Common myeloid progenitor, CD34-positive (primary cell): ENCODE measurements around the gene PBRM1.

Experiments used
- CTCF ChIA-PET: fragments of 350-600 bp; sonication (Branson Sonifier 250); formaldehyde crosslinking; loops from one replicate; lab custom pipeline; 2021; ENCODE audit warnings: antibody characterized with exemption; lab: Charles Lee
- POLR2A ChIA-PET: fragments of 350-600 bp; sonication (Branson Sonifier 250); formaldehyde crosslinking; loops from one replicate; lab custom pipeline; 2021; ENCODE audit warnings: antibody characterized with exemption; lab: Charles Lee
- DNase-seq, 3 donors: peaks; one replicate each; pipeline versions ENCODE4 v3.0.0 to v3.0.0-alpha.2; 2013
- H3K27ac ChIP-seq, 2 experiments: 1 replicate in 1 of 2; 2 replicates in 1 of 2; pipeline ENCODE4 v1.7.0; 2013; ENCODE audit warnings: inconsistent platforms in 2 of 2, low read length in 2 of 2, mild to moderate bottlenecking in 2 of 2, low read depth in 1 of 2, moderate library complexity in 1 of 2; ENCODE audit not compliant: severe bottlenecking in 2 of 2, insufficient read depth in 1 of 2, poor library complexity in 1 of 2
- H3K27me3 ChIP-seq, 5 experiments: replicated peaks in 2 of 5; 1 replicate in 3 of 5; 2 replicates in 2 of 5; pipeline versions ENCODE4 v1.6.1 to v1.7.0; 2013; ENCODE audit warnings: low read length in 4 of 5, mild to moderate bottlenecking in 2 of 5, moderate library complexity in 2 of 5, inconsistent platforms in 1 of 5; ENCODE audit not compliant: insufficient read depth in 5 of 5, control insufficient read depth in 4 of 5
- H3K36me3 ChIP-seq, 4 experiments: 1 replicate in 2 of 4; 2 replicates in 2 of 4; pipeline versions ENCODE4 v1.6.1 to v1.7.0; 2013; ENCODE audit warnings: low read length in 3 of 4, control low read depth in 1 of 4, mild to moderate bottlenecking in 1 of 4; ENCODE audit not compliant: control insufficient read depth in 4 of 4, insufficient read depth in 4 of 4
- H3K4me1 ChIP-seq, 4 experiments: 1 replicate in 3 of 4; 2 replicates in 1 of 4; pipeline versions ENCODE4 v1.6.1 to v1.7.1; 2013; ENCODE audit warnings: low read length in 3 of 4, mild to moderate bottlenecking in 3 of 4, control low read depth in 1 of 4, inconsistent platforms in 1 of 4, moderate library complexity in 1 of 4; ENCODE audit not compliant: control insufficient read depth in 4 of 4, insufficient read depth in 4 of 4; ENCODE audit errors: control extremely low read depth in 1 of 4
- H3K4me3 ChIP-seq, 7 experiments: 1 replicate in 4 of 7; 2 replicates in 3 of 7; pipeline versions ENCODE4 v1.5.1 to v1.7.0; 2013; ENCODE audit warnings: mild to moderate bottlenecking in 7 of 7, low read length in 6 of 7, moderate library complexity in 6 of 7, inconsistent platforms in 2 of 7, low read depth in 2 of 7, control low read depth in 1 of 7; ENCODE audit not compliant: insufficient read depth in 4 of 7, control insufficient read depth in 1 of 7; ENCODE audit errors: extremely low read depth in 1 of 7
- H3K9me3 ChIP-seq, 5 experiments: 1 replicate in 4 of 5; 2 replicates in 1 of 5; pipeline versions ENCODE4 v1.6.1 to v1.7.1; 2013; ENCODE audit warnings: low read length in 4 of 5, mild to moderate bottlenecking in 2 of 5, inconsistent platforms in 1 of 5, low read depth in 1 of 5, moderate library complexity in 1 of 5; ENCODE audit not compliant: control insufficient read depth in 4 of 5, insufficient read depth in 2 of 5; ENCODE audit errors: control extremely low read depth in 1 of 5
- WGBS: methylation state at CpG from one replicate; pipeline ENCODE4 v1.1.5; 2013; ENCODE audit not compliant: insufficient coverage; 5-methylcytosine and 5-hydroxymethylcytosine counted together

The PBRM1 gene

DNA sequence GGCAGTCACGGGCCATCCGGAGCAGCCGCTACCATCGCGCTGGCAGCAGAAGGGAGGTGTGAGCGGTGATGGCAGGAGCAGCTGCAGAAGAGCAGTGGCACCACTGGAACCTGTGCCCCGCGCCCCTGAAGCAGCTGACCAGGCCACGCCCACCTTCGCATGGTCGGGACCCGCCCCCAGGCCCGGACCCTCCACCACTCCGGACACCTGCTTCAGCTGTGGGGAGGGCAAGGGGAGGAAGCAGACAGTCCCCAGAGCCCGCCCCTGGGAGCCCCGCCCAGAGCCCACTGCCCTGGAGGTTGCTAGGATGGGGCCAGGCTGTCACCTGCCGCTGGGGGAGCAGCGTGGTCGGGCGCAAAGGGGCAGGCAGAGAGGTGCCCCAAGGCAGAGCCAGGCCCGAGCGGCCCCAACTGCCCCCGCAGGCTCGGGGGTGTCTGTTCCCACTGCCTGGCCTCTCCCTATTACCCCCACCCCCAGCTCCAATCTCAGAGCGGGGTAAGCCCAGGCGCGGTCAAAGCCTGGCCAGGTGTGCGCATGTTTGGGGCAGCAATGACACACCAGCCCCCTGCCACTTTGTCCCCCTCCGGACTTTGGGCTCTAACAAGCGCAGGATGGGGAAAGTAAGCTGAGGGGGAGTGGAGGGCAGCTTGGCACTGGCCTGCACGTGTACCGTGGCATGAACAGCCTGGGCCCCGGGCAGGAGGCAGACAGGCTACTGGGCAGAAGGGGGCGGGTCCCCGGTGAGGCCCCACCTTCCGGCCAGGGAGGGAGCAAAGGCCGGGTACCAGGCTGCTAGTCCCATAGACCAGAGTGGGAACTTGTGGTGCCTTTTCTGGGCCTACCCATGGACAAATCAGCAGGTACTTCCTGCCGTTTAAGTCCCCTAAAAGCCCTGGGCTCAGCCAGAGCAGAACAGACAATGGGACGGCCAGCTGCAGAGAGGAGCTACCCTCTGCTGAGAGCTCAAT, 28.9 kb upstream of the PBRM1 start:
- ChIA-PET POLR2A (interaction anchor here (0.7 kb wide), 1 partner anchor 200 kb away, joined by 6 read pairs; no protein-coding TSS in a partner anchor), CTCF (interaction anchor here (1.0 kb wide), 1 partner anchor 14 kb away, joined by 4 read pairs; no protein-coding TSS in a partner anchor)
- no peak overlapping the region for H3K27ac ChIP-seq
- 92% methylated on average over 29 of the region's 39 CpGs for WGBS
- no peak overlapping the region for H3K4me3 ChIP-seq
- H3K36me3 ChIP-seq = peaks cover 7 to 25% (median 17%) of the 10 kb centered on the region in 4 experiments
- no peak for DNase-seq
- peaks cover 0 to 15% (median 3%) of the 10 kb centered on the region in 4 experiments for H3K4me1 ChIP-seq
- H3K9me3 ChIP-seq = peaks cover 0 to 4% (median 0%) of the 10 kb centered on the region in 5 experiments
- H3K27me3 ChIP-seq = no peaks in the 10 kb centered on the region

DNA sequence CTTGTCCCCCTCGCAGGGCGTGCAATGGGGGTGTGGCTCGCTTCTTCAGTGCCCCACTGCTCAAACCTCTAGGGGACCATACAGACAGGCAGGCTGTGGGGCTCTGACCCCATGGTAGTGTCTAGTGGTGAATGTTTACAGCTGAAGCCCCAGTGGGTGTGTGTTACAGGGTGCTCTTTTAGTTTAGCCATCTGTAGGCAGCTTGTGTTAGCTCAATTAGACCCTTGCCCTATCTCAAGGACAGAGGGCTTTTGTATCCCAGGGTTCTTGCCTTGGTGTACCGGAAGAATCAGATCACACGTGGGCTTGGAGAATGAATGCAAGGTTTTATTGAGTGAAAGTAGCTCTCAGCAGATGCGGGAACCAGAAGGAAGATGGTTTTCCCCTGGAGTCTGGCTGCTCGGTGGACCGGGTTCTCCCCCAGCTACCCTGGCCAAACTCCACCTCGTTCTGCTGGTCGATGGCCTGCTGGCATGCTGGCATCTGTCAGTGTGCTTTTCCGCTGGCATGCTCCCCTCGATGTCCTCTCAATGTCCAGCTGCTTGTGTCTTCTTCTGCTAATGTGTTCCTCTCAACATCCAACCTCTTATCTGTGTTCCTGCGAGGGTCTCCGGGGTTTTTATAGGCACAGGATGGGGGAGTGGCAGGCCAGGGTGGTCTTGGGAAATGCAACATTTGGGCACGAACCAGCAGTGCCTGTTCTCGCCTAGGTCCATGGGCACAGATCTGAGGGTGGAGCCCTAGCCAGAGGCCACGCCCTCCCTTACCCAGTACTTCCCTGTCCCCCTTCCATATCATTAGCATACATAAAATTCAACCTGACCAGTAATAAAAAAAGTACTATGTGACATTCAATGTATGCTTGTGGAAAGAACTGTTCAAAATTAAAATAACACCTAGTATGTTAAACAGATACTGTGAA, 26.8 kb upstream of the PBRM1 start:
- POLR2A ChIA-PET = no interaction called here
- no peak overlapping the region for H3K27ac ChIP-seq
- no peak for DNase-seq
- CTCF ChIA-PET = interaction anchor here (0.6 kb wide), 1 partner anchor 21 kb away, joined by 3 read pairs; no protein-coding TSS in a partner anchor
- 99% methylated on average over 15 of the region's 17 CpGs for WGBS
- H3K36me3 ChIP-seq = peaks cover 7 to 20% (median 13%) of the 10 kb centered on the region in 4 experiments
- H3K4me1 ChIP-seq = peaks cover 5 to 22% (median 11%) of the 10 kb centered on the region in 4 experiments
- no peaks in the 10 kb centered on the region for H3K27me3 ChIP-seq
- H3K9me3 ChIP-seq = peaks cover 0 to 4% (median 0%) of the 10 kb centered on the region in 5 experiments
- no peak overlapping the region for H3K4me3 ChIP-seq

DNA sequence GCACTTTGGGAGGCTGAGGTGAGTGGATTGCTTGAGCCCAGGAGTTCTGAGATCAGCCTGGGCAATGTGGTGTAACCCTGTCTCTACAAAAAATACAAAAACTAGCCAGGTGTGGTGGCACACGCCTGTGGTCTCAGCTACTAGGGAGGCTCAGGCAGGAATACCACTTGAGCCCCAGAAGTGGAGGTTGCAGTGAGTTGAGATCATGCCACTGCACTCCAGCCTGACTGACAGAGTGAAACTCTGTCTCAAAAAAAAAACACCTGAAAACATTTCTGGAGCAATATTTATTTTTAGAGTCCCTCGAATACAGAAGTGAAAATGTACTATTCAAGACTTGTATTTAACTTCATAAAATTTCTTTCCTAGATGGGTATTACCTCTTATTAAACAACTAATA, 24.8 kb upstream of the PBRM1 start:
- CTCF ChIA-PET = interaction anchor here (1.2 kb wide), 1 partner anchor 298 kb away, joined by 3 read pairs; no protein-coding TSS in a partner anchor
- DNase-seq = no peak
- WGBS = 92% methylated on average over 1 of the region's 2 CpGs
- Histone ChIP-seq H3K9me3 (peaks cover 0 to 4% (median 0%) of the 10 kb centered on the region in 5 experiments), H3K27ac (no peak overlapping the region), H3K4me1 (peaks cover 16 to 31% (median 25%) of the 10 kb centered on the region in 4 experiments), H3K27me3 (no peaks in the 10 kb centered on the region), H3K4me3 (no peak overlapping the region), H3K36me3 (peaks cover 7 to 20% (median 12%) of the 10 kb centered on the region in 4 experiments)
- POLR2A ChIA-PET = no interaction called here

- Histone ChIP-seq H3K27ac (peak overlapping the region in 1 of 2 experiments; percentile 54), H3K4me1 (peaks cover 22 to 41% (median 33%) of the 10 kb centered on the region in 4 experiments), H3K4me3 (peak overlapping the region in 3 of 7 experiments; percentile 47 to 100 (median 99)), H3K9me3 (peaks cover 0 to 3% (median 0%) of the 10 kb centered on the region in 5 experiments), H3K36me3 (peaks cover 4 to 15% (median 11%) of the 10 kb centered on the region in 4 experiments), H3K27me3 (no peaks in the 10 kb centered on the region)
- peak; percentile 45 to 89 (median 85) for DNase-seq
- CTCF ChIA-PET = interaction anchor here (1.3 kb wide), 2 partner anchors 35 to 138 kb away, joined by 3 read pairs; no protein-coding TSS in a partner anchor
- POLR2A ChIA-PET = interaction anchor here (1.0 kb wide), 1 partner anchor 14 kb away, joined by 3 read pairs; no protein-coding TSS in a partner anchor
- WGBS = no CpG with 5 or more reads among the region's 4 CpGs
Measured at GRCh38 chr3:52707585-52707984, 21.9 kb upstream of the PBRM1 start.

- 0% methylated on average over 90 of the region's 94 CpGs for WGBS
- Histone ChIP-seq H3K9me3 (no peaks in the 10 kb centered on the region), H3K36me3 (peaks cover 0 to 9% (median 5%) of the 10 kb centered on the region in 4 experiments), H3K27me3 (no peaks in the 10 kb centered on the region), H3K4me3 (peak within 1 kb of the TSS; percentile 82 to 100 (median 93)), H3K4me1 (peaks cover 22 to 41% (median 33%) of the 10 kb centered on the region in 4 experiments), H3K27ac (peak within 1 kb of the TSS; percentile 68 to 88)
- ChIA-PET CTCF (interaction anchor here (0.9 to 1.1 kb wide), 2 partner anchors 14 to 18 kb away, joined by 3 read pairs; no protein-coding TSS in a partner anchor), POLR2A (interaction anchor here (0.6 to 1.4 kb wide), 4 partner anchors 13 to 152 kb away, joined by 3 to 5 read pairs (median 4); no protein-coding TSS in a partner anchor)
- DNase-seq = peak; percentile 87 to 93 (median 91)
Measured at GRCh38 chr3:52705688-52706686, 20.3 kb upstream of the PBRM1 start, which contains the start of the genes GLT8D1 and SPCS1. Gene GLT8D1, minus strand, starts transcription at chr3:52705791. Its CDS starts 5,331 bp downstream, at chr3:52700460. Gene SPCS1, plus strand, starts transcription at chr3:52706106. Its CDS starts 141 bp downstream, at chr3:52706247.
